Suppressor macrophage (primary cell): ENCODE data around the gene UNC5C.
"Not testable (repeated sequence)": the region's sequence is repeated elsewhere in the genome, so short reads cannot be mapped to it uniquely, and the experiment has no call there.

Experiments used
- DNase-seq, 4 experiments: peaks; one replicate each; pipeline ENCODE4 v3.0.0-alpha.2; 2020 to 2022

UNC5C gene

DNA sequence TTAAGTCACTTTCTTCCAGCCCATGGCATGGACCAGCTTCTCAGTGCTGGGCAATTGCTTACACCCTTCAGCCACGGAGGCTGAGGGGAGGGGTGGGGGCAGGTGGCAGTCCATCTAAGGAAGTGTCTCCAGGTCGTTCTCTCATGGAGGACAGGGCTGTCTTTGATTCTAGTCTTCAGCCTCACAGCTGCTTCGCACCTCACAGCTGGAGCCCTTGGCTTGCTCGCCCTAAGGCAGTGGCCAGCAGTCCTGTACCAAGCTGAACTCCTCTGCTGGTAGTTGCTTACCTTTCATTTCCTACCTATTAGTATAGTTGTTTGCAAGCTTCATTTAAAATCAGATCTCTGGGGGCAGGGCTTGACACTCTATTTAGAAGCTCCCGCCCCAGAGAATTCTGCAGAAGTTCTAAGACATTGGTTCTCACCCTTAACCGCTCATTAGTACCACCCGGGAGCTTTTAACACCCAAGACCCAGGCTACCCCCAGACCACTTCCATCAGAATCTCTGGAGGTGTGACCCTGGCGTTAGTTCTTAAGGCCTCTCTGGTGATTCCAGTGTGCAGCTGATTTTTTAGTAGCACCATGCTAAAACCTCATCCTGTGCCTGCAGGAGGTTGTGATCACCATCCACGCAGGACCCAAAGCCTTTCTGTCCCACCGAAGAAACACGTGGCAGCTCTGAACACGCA lies 386.8 kb downstream of the UNC5C start:
- no peak for DNase-seq

DNA sequence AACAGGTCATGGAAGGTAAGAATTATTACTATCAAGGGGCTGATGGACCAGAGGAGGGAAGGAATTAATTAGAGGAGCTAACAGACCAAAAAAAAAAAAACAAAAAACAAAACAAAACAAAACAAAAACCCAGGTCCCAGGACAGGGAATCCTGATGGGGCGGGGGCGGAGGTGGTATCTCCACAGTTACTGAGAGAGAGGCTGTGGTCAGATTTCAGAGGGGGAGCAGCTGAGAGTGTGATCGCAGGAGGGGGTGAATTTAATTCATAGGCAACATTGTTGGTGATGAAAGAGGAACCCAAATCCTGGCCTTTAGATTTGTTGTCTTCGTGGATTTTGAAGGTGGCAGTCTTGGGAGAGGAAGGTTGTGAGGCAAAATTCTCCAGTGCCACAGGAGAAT lies 389.4 kb downstream of the UNC5C start:
- DNase-seq = no peak

DNA sequence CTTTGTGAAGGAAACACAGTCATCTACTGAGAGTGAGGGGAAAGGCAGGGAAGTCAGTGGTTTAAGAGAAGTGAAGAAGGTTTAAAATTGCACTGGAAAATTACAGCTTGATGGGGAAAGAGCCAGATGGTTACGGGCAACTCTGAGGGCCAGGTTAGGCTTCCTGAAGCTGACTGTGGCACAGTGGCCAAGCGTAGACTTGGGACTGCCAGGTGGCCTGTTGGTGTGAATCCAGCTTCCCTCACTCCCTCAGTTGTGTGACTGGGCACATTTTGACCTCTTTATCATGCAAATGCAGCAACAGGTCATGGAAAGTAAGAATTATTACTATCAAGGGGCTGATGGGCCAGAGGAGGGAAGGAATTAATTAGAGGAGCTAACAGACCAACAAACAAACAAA lies 390.1 kb downstream of the UNC5C start:
- DNase-seq = no peak

DNA sequence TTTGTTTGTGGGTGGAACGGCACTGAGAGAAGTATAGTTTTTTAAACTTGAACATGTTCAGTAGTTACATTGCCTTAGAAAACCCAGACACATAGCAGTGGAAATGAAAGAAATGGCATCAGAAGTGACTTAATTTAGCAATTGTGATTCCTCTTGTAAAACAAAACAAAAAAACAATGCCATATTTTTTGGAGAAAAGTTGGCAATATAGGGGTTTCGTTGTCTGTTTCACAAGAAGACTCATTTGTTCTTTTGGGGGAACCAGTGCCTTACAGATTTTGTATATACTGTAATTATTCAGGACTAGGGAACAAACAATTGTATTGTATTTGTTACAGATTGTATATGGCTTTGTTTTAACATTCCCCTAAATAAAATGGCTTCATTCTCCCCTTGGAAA lies 390.7 kb downstream of the UNC5C start:
- no peak for DNase-seq

DNA sequence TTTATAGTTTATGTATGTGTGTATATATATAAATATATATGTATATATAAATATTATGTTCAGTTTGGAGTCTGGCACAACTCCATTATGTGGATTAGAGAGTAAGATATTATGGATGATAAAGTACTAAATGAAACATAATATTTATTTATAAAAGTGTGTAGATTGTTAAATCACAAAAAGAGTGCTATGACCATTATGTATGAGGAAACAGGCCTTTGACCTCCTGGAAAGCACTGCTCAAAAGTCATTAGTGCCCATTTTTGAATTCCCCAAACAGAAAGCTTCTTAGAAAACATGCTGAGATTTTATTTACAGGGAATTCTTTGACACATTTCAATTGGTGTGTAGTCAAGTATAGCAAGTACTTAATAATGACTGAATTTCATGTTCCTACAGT lies 391.2 kb downstream of the UNC5C start:
- no peak for DNase-seq

DNA sequence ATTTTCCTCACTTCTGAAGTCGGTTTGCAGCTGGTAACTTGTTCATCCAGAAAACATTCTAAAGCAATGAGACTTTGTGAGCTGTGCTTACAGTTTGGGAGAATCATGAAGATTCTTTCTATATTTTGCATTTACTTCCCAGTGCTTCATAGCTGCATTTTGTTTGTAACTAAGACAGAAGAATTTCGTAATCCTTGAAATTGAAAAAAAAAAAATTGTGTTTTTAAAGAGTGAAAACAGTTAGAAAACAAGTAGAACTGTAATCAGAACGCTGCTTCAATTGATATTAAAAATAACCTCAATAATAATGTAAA lies 392.4 kb downstream of the UNC5C start:
- DNase-seq = no peak

DNA sequence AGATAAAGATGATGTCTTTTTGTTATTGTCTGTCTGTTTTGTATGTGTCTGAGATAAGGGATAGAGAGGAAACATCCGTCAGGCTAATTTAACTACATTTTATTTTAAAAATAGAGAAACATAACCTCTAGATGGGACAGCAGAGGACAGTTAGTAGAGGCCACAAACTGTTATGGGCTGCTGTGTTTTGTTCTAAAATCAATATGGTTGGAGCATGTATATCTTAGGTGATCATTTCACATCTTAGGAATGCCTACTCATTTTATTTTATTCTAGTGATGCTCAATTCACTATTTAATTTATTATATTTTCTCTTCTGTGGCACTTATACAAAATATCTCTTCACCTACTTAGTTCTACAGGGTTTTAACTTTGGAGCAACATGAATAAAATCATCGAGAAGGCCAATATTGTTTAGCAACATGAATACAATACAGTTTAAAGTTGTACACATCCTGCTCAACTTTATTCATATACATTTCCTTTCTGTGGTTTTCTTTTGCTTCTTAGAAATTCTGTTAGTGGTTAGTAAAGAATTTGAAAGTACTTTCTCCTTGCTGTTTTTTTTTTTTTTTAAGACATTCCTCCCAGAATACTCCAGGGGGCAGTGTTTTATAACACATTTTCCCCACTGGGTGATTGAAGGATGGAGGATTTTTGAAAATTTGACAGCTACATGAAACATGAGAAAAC lies 392.9 kb downstream of the UNC5C start:
- DNase-seq = peak; percentile 7 to 57 (median 32)

DNA sequence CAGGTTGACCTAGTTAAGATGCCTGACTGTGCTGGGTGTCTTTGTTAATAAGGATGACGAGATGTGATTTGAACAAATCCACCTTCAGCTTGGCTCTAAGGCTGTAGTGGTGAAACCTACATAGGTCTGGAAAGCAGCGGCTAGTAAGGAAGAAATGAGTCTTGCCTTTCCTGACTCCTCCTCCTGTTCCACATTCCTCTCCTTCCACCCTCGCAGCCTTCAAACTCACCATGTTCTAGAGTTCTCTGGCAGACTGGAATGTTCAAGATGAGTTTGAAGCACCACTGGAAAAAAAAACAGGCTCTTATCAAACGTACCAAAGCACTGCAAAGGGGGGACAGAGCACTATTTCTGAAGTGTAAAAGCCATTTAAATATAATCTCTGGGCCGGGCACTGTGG lies 395.6 kb downstream of the UNC5C start:
- no peak for DNase-seq

DNA sequence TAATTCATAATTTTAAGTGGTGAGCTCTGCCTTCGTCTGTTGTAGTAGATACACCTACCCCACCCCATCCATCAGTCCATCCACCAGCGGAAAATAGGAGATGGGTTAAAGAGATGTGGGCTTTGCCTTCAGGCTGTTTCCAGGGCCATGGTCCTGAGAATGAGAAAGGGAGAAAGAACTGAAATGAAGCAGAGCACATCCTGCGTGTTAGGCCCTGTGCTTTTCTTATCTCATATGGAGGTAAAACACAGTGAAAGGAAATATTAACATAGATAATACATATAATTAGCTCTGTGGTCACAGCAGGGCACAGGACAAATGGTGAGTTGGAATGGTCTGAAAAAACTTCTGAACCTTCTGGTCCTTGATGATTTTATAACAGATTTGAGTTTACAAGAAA lies 397.5 kb downstream of the UNC5C start:
- no peak for DNase-seq

DNA sequence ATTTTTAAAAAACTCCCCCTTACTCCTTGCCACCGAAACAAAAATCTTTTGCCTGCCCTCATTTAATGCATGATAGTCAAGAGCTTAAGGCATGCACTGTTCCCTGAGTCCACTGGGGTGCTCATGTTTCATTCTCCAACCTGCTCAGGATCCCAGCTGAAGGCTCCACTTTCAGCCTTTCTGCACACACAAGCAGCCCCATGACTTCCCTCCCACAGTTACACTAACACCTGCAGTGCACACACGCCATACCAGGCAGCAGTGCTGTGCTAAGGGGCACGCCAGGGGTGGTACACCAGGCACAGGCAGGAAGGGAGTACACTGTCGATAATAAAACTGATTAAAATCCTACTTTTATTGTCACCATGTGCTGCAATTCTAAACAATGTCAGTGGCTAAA lies 405.8 kb downstream of the UNC5C start:
- no peak for DNase-seq

DNA sequence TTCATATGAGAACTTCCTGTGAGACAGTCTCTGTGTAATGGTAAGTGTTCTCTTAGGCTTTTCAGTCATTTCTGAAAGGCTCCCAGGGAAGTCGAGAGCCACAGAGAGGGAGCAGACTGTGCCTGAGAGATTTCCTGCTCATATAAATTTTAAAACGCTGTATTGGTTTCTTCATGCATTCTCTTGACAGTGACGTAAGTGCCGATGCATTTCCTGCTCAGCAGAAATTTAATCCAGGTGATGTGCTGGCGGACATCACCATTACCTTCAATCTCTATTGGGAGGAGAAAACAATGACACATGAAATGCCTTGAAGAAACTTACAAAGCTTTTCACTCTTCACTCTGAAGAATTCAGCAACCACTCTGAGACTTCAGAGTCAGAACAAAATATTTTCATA lies 407.4 kb downstream of the UNC5C start:
- DNase-seq = no peak

DNA sequence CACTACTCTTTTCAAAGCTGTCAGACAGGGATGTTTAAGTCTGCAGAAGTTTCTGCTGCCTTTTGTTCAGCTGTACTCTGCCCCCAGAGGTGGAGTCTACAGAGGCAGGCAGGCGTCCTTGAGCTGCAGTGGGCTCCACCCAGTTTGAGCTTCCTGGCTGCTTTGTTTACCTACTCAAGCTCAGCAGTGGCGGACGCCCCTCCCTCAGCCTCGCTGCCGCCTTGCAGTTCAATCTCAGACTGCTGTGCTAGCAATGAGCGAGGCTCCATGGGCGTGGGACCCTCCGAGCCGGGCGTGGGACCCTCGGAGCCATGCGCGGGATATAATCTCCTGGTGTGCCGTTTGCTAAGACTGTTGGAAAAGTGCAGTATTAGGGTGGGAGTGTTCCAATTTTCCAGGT lies 409.3 kb downstream of the UNC5C start:
- not testable (repeated sequence) for DNase-seq

DNA sequence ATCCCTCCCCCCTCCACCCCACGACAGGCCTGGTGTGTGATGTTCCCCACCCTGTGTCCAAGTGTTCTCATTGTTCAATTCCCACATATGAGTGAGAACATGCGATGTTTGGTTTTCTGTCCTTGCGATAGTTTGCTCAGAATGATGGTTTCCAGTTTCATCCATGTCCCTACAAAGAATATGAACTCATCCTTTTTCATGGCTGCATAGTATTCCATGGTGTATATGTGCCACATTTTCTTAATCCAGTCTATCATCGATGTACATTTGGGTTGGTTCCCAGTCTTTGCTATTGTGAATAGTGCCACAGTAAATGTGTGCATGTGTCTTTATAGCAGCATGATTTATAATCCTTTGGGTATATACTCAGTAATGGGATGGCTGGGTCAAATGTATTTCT lies 414.8 kb downstream of the UNC5C start:
- not testable (repeated sequence) for DNase-seq

DNA sequence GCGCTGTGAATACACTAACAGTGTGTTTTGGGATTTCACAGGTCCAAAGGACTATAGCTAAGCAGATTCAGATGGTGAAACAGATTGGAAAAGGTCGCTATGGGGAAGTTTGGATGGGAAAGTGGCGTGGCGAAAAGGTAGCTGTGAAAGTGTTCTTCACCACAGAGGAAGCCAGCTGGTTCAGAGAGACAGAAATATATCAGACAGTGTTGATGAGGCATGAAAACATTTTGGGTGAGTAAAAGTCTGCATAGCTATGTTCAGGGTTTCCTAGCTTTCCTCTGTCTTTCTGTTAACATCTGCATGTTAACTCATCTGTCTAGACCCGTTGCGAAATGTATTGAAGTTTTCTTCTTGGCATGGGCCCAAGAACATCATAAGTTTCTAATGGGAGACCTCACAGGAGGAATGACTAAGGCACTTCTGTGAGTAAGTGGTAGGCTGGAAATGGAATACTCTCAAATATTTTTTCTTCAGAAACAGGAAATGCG lies 418.9 kb downstream of the UNC5C start:
- DNase-seq = peak; percentile 62 to 93 (median 87)

DNA sequence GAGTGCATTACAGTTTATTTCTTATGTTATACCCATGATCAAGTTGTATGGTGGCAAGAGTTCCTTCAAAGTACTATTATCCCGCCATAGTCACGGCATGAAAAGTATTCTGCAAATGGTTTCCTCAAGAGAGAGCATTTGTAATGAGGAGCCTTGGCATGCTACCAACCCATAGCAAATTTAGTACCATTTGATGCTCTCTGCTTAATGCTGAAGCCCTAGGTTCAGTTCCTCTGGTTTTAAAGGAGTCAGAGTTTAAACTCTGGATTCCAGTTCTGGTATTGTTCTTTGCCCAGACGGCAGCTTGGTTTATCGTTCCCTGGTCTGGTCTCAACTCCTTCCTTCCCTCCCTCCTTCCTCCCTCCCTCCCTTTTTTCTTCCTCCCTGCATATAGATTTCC lies 419.7 kb downstream of the UNC5C start:
- peak in 1 of 4 experiments; percentile 3 for DNase-seq

DNA sequence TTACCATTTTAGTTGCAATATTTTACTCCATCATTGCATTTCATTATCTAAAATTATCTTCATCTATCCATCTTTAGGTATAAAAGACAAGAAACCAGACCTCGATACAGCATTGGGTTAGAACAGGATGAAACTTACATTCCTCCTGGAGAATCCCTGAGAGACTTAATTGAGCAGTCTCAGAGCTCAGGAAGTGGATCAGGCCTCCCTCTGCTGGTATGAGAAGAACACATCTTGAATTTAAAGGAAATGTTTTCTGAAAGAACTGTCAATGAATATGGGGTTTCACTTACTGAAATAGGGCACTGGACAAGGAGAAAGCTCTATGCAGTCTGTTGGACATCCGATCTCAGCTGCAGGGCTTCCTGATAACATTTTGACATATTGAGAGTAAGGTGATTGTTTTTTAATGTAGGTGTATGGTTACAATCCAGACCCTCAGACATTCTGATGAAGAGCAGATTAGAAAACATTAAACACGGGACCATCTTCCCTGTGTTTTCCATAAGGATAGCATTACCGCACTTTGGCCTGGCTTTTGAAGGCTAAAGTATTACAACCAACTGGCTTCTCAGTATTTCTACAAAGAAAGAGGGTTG lies 423.8 kb downstream of the UNC5C start:
- DNase-seq = peak; percentile 23 to 51 (median 40)

DNA sequence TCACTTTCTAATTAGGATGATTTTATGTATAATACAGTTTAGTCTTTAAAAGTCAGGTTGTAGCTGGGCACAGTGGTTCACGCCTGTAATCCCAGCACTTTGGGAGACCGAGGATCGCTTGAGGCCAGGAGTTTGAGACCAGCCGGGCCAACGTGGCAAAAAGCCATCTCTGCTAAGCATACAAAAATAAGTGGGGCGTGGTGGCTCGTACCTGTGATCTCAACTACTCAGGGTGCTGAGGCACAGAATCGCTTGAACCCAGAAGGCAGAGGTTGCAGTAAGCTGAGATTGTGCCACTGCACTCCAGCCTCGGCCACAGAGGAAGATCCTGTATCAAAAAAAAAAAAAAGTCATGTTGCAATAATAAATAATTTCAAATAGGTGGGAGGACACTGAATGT lies 426.8 kb downstream of the UNC5C start:
- no peak for DNase-seq

DNA sequence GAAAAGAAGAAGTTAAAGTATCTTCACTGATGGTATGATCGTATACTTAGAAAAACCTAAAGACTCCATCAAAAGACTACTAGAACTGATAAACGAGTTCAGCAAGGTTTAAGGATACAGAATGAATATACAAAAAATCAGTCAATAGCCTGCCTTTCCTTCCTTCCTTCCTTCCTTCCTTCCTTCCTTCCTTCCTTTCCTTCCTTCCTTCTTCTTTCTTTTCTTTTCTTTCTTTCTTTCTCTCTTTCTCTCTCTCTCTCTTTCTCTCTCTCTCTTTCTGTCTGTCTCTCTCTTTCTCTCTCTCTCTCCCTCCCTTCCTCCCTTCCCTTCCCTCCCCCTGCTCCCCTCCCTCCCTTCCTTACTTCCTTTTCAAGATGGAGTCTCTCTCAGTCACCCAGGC lies 428.3 kb downstream of the UNC5C start:
- DNase-seq = no peak

DNA sequence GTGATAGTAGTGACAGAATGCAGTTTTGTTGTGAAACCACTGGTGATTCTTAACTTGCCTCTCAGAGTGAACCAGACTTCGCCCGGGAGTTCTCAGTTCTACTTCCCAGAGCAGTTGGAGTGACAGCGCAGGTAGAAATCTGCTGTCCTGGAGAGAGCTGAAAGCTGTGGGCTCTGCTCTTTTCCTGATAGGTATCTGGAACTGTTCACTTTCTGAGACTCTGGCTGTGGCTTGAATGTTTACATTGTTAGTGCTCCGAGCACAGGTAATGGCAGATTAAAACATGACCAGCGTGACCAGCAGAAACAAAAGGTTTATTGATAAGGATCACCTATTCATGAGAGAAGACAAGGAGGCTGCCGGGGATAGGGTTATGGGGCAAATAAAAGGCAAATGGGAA lies 430.3 kb downstream of the UNC5C start:
- DNase-seq = no peak

DNA sequence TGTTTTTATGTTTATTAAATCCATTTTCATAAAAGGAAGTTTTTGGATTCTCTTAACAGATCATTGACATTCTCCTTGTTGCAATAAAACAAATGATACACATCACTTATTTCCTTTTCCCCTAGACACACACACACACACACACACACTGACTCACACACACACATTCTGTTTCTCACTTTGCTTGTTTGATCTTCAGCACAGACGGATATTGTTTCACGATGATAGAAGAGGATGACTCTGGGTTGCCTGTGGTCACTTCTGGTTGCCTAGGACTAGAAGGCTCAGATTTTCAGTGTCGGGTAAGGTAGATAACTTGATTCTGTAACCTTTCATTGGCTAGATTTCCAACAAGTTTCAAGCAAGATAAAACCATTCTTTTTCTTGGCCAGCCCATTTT lies 434.3 kb downstream of the UNC5C start:
- DNase-seq = no peak
